Small intestine (tissue), 7 donors: Measurements from ENCODE around the gene DIRAS2. TPM values are rescaled to one million over a fixed set of nuclear protein-coding genes. Genes with fewer than 3 reads are reported as not detected.

Source experiments
- DNase-seq, 2 donors: peaks; one replicate each; pipeline versions ENCODE4 v3.0.0 to v3.0.0-alpha.2; 2013
- FAIRE-seq: peaks from 2 replicates; lab custom pipeline; 2012; peaks lifted over from hg19 to GRCh38; lab: Jason Lieb, UNC
- H3K27ac ChIP-seq, 3 donors: one replicate each; pipeline ENCODE4 v1.5.1; 2013; ENCODE audit warnings: low read length in 2 of 3, mild to moderate bottlenecking in 2 of 3, control low read depth in 1 of 3, inconsistent platforms in 1 of 3, low read depth in 1 of 3, moderate library complexity in 1 of 3
- H3K27me3 ChIP-seq, 3 donors: one replicate each; pipeline ENCODE4 v1.6.1; 2013; ENCODE audit warnings: low read length in 3 of 3, inconsistent platforms in 1 of 3; ENCODE audit not compliant: control insufficient read depth in 3 of 3, insufficient read depth in 3 of 3
- H3K36me3 ChIP-seq, 3 donors: one replicate each; pipeline ENCODE4 v1.6.1; 2013; ENCODE audit warnings: low read length in 3 of 3, inconsistent platforms in 1 of 3, low read depth in 1 of 3, mild to moderate bottlenecking in 1 of 3, moderate library complexity in 1 of 3; ENCODE audit not compliant: control insufficient read depth in 3 of 3, insufficient read depth in 2 of 3
- H3K4me1 ChIP-seq, 3 donors: one replicate each; pipeline ENCODE4 v1.6.1; 2013; ENCODE audit warnings: low read length in 2 of 3, inconsistent platforms in 1 of 3, low read depth in 1 of 3, mild to moderate bottlenecking in 1 of 3, moderate library complexity in 1 of 3; ENCODE audit not compliant: control insufficient read depth in 3 of 3, insufficient read depth in 2 of 3
- H3K4me3 ChIP-seq, 3 donors: one replicate each; pipeline ENCODE4 v1.5.1; 2013; ENCODE audit warnings: low read length in 3 of 3, control low read depth in 1 of 3, inconsistent platforms in 1 of 3, low read depth in 1 of 3, mild to moderate bottlenecking in 1 of 3, moderate library complexity in 1 of 3
- H3K9me3 ChIP-seq, 2 donors: one replicate each; pipeline ENCODE4 v1.6.1; 2013; ENCODE audit warnings: low read depth in 1 of 2, low read length in 1 of 2; ENCODE audit not compliant: control insufficient read depth in 2 of 2, insufficient read depth in 1 of 2
- WGBS, 3 donors: extraction: QIAGEN DNeasy Blood & Tissue Kit; methylation state at CpG; one replicate each; pipeline ENCODE4 v1.1.7; 2013; 5-methylcytosine and 5-hydroxymethylcytosine counted together
- polyA plus RNA-seq, 4 donors: library from polyadenylated mRNA; stranded (reverse) in 3 of 4; unstranded in 1 of 4; fragments of 200-250 nt in 3 of 4; fragments of 120-200 nt in 1 of 4; gene quantifications; one replicate each; pipeline versions ENCODE4 v1.2.1 to v1.2.3, GENCODE V29; 2013
- donor health status: healthy with polysubstance abuse.
- donor health status: control.
- donor health status: control.
- donor health status: Bipolar disorder and iron deficiency.
- donor health status: healthy.

Gene DIRAS2
- polyA plus RNA-seq, 4 donors = 0.34 to 2.8 (median 0.74) TPM

- Histone ChIP-seq H3K27me3 (peaks cover 0 to 15% (median 6%) of the 10 kb centered on the region in 3 donors), H3K4me3 (no peak overlapping the region), H3K36me3 (no peaks in the 10 kb centered on the region), H3K27ac (no peak overlapping the region), H3K9me3 (no peaks in the 10 kb centered on the region), H3K4me1 (peaks cover 0 to 3% (median 0%) of the 10 kb centered on the region in 3 donors)
- DNase-seq (no peak), FAIRE-seq (no peak)
- 86 to 93% (median 93%) methylated on average over 7 of the region's 7 CpGs for WGBS, 3 donors
Measured at GRCh38 chr9:90637626-90638025, 5.0 kb downstream of the DIRAS2 start.

DNA sequence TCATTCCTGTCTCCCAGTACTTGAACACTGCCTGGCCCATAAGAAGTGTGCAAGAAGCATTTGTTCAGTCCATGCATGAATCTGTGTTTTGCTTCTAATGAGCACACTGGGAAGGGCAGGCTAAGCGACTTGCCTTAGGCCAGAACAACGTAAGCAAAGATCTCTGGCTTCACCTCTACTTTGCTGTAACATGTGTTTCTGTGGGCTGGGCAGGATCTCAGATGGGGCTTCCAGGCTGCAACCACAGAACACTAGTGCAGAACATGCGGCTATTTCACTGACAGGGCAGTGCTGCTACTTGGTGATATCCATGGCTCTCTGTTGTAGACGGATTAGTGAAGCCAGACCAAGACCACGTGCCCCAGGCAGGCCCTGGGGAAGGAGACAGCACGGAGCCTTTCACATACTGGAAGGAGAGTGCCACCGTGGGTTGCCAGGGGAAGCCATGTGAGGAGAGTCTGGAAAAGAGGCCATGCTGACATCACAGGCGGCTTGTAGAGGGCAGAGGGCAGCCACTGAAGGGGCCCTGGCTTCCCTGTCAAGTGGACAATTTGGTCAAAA lies 9.9 kb downstream of the DIRAS2 start:
- WGBS, 3 donors = 82 to 89% (median 85%) methylated on average over 8 of the region's 8 CpGs
- Histone ChIP-seq H3K27ac (no peak overlapping the region), H3K4me3 (no peak overlapping the region), H3K4me1 (no peaks in the 10 kb centered on the region), H3K36me3 (no peaks in the 10 kb centered on the region), H3K9me3 (no peaks in the 10 kb centered on the region), H3K27me3 (no peaks in the 10 kb centered on the region)
- DNase-seq = no peak
- no peak for FAIRE-seq

DNA sequence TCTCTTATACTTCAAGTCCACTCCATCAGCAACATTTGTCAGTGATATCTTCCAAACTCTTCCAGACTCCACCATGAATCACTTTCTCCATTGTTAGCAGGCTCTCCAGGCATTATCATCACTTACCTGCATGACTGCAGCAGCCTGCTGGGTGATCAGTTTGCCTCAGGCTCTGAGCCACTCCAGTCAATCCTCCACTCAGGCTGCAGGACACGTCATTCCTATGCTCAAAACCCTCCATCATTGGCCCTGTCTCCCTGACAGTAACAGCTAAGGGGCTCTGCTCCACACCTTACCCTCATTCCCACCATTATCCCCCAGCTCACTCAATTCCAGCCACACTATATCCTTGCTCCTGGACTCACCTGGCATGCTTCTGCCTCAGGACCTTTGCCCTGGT lies 10.7 kb downstream of the DIRAS2 start:
- no peak overlapping the region for H3K27ac ChIP-seq
- no peak overlapping the region for H3K4me3 ChIP-seq
- no peaks in the 10 kb centered on the region for H3K4me1 ChIP-seq
- no peaks in the 10 kb centered on the region for H3K36me3 ChIP-seq
- WGBS, 3 donors = 63 to 76% (median 65%) methylated on average over 1 of the region's 1 CpG
- FAIRE-seq = no peak
- no peaks in the 10 kb centered on the region for H3K9me3 ChIP-seq
- no peak for DNase-seq
- no peaks in the 10 kb centered on the region for H3K27me3 ChIP-seq

DNA sequence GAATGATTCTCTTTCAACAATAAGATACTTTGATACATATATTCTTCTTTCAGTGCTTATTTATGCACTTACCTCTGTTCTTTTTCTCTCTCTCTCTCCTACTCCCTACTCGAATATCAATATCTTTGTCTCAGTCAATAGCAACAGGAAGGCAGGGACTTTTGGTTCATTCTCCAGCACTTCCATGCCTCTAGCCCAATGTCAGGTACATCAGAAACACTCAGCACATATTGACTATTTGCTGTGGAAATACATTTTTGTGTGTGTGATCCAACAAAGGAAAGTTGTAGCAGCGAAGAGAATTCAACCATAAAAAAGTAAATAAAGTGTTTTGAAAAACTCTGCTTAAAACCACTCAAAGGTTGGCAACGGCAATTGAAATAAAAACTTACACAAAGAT lies 12.6 kb downstream of the DIRAS2 start:
- Histone ChIP-seq H3K4me1 (no peaks in the 10 kb centered on the region), H3K27ac (no peak overlapping the region), H3K4me3 (no peak overlapping the region), H3K27me3 (no peaks in the 10 kb centered on the region), H3K9me3 (no peaks in the 10 kb centered on the region), H3K36me3 (no peaks in the 10 kb centered on the region)
- no peak for DNase-seq
- no peak for FAIRE-seq
- 71 to 81% (median 81%) methylated on average over 3 of the region's 3 CpGs for WGBS, 3 donors

DNA sequence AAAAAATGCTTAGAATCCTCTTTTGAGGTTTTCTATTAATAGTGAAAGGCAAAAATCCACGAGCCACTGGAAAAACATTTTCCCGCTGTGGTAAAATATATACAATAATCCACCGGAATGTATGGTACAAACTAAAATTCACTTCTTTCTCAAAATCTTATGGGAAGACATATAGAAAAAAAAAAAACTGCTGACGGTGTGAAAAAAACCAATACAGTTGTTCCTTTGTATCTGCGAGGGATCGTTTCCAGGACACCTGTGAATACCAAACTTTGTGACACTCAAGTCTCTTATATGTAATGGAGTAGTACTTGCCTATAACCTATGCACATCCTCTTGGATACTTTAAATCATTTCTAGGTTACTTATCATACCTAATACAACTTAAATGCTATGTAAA lies 13.3 kb downstream of the DIRAS2 start:
- Histone ChIP-seq H3K36me3 (no peaks in the 10 kb centered on the region), H3K4me1 (no peaks in the 10 kb centered on the region), H3K9me3 (no peaks in the 10 kb centered on the region), H3K4me3 (no peak overlapping the region), H3K27ac (no peak overlapping the region), H3K27me3 (no peaks in the 10 kb centered on the region)
- DNase-seq (no peak), FAIRE-seq (no peak)
- WGBS, 3 donors = 88 to 93% (median 89%) methylated on average over 6 of the region's 6 CpGs

- H3K4me3 ChIP-seq = no peak overlapping the region
- no peak overlapping the region for H3K27ac ChIP-seq
- 83 to 93% (median 90%) methylated on average over 3 of the region's 3 CpGs for WGBS, 3 donors
- no peaks in the 10 kb centered on the region for H3K27me3 ChIP-seq
- no peaks in the 10 kb centered on the region for H3K36me3 ChIP-seq
- DNase-seq (no peak), FAIRE-seq (no peak)
- H3K9me3 ChIP-seq = no peaks in the 10 kb centered on the region
- H3K4me1 ChIP-seq = no peaks in the 10 kb centered on the region
Measured at GRCh38 chr9:90616806-90617205, 25.8 kb downstream of the DIRAS2 start.

DNA sequence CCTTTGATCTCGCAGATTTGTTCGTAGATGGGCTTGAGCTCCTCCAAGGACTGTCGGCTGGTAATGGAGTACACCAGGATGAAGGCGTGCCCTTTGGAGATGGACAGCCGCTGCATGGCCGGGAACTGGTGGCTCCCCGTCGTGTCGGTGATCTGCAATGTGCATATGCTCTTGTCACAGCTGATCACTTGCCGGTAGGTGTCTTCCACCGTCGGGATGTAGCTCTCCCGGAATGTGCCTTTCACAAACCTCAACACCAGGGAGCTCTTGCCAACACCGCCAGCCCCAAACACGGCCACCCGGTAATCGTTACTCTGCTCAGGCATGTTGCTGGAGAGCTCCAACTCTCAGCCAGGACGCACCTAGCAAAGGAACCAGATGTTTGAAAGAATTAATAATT lies 29.1 kb downstream of the DIRAS2 start:
- no peak for FAIRE-seq
- H3K4me3 ChIP-seq = no peak overlapping the region
- no peak overlapping the region for H3K27ac ChIP-seq
- H3K4me1 ChIP-seq = peaks cover 0 to 2% (median 1%) of the 10 kb centered on the region in 3 donors
- DNase-seq = no peak
- 94 to 97% (median 96%) methylated on average over 18 of the region's 18 CpGs for WGBS, 3 donors
- no peaks in the 10 kb centered on the region for H3K9me3 ChIP-seq
- H3K36me3 ChIP-seq = no peaks in the 10 kb centered on the region
- no peaks in the 10 kb centered on the region for H3K27me3 ChIP-seq

DNA sequence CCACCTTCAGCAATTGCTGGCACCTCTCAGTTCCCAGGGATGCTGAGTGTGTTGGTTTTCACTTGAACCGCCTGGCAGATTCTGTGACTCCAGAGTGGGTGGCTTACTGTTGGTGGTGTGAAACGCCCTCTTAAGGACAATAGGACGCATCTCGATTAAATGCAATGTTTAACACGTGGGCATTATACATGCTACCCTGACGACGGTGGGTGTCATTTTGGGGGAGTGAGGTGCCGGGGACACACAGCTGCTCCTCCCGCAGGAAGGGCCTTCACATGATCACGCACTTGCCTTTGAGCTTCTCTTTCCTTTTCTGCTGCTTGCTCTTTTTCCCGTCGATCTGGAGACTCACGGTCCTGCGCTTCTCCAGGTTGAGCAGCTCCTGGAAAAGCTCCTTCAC lies 29.7 kb downstream of the DIRAS2 start:
- Histone ChIP-seq H3K4me3 (no peak overlapping the region), H3K9me3 (no peaks in the 10 kb centered on the region), H3K36me3 (no peaks in the 10 kb centered on the region), H3K27me3 (no peaks in the 10 kb centered on the region), H3K4me1 (peaks cover 1 to 3% (median 3%) of the 10 kb centered on the region in 3 donors), H3K27ac (no peak overlapping the region)
- no peak for DNase-seq
- 92 to 97% (median 93%) methylated on average over 14 of the region's 14 CpGs for WGBS, 3 donors
- no peak for FAIRE-seq

- WGBS, 3 donors = 40 to 56% (median 48%) methylated on average over 3 of the region's 3 CpGs
- peaks cover 3 to 12% (median 3%) of the 10 kb centered on the region in 3 donors for H3K4me1 ChIP-seq
- H3K27me3 ChIP-seq = peaks cover 0 to 2% (median 0%) of the 10 kb centered on the region in 3 donors
- H3K27ac ChIP-seq = no peak overlapping the region
- FAIRE-seq = no peak
- no peak for DNase-seq
- no peaks in the 10 kb centered on the region for H3K9me3 ChIP-seq
- no peaks in the 10 kb centered on the region for H3K36me3 ChIP-seq
- no peak overlapping the region for H3K4me3 ChIP-seq
Measured at GRCh38 chr9:90611568-90611967, 31.1 kb downstream of the DIRAS2 start.
